ENCODE data around the gene SEMA4F. TPM values are rescaled to one million over a fixed set of nuclear protein-coding genes. Genes with fewer than 3 reads are reported as not detected.
A peak's percentile ranks its signal among the peaks of the same experiment; 100 is the strongest.

SEMA4F gene
- polyA plus RNA-seq, 1 donor (not counting 4 experiments of a cell fraction or from before 2014, with no cell fraction given) = 8.0 TPM

DNA sequence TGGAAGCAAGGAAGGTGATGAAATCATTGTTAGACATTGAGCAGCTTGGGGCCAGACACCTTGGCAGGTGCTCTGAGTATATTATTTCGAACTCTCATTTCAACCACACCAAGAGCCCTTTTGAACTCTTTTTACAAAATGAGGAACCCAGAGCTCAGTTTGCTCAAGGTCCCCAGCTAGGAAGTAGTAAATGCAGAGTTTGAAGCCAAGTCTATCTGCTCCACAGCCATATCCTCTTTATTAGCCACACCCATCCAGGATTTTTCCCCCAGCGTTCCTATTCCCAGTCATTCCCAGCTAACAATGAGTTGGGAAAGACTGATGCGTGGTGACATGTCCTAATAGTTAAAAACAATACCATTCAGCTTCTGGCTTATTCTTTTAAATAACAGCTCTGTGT lies 40.2 kb downstream of the SEMA4F start:
- Histone ChIP-seq H3K9ac (ENCODE audit: control insufficient read depth, extremely low read depth, insufficient read depth, low read length) (no peak overlapping the region), H3K79me2 (ENCODE audit: control insufficient read depth, insufficient read depth, low read length) (no peaks in the 10 kb centered on the region), H3K4me2 (ENCODE audit: control insufficient read depth, extremely low read depth, insufficient read depth, low read depth, low read length) (peak overlapping the region; percentile 29), H3K36me3 (ENCODE audit: control insufficient read depth in 2 of 2, extremely low read depth in 1 of 2, insufficient read depth in 2 of 2, low read length in 2 of 2) (no peaks in the 10 kb centered on the region), H3K27ac (ENCODE audit: control insufficient read depth, insufficient read depth, low read length) (no peak overlapping the region), H3K9me1 (ENCODE audit: control insufficient read depth, extremely low read depth, insufficient read depth, low read length) (no peaks in the 10 kb centered on the region), H2AFZ (ENCODE audit: control insufficient read depth, low read length) (no peak overlapping the region), H3K4me1 (ENCODE audit: control insufficient read depth, extremely low read depth, insufficient read depth, low read length) (peaks cover 14% of the 10 kb centered on the region), H3K27me3 (ENCODE audit: control insufficient read depth, extremely low read depth, insufficient read depth, low read length) (no peaks in the 10 kb centered on the region), H3K9me3 (ENCODE audit: control insufficient read depth, low read depth, low read length) (no peaks in the 10 kb centered on the region), H4K20me1 (ENCODE audit: control insufficient read depth, extremely low read depth, insufficient read depth, low read length) (no peaks in the 10 kb centered on the region), H3K4me3 (ENCODE audit: control insufficient read depth in 2 of 3, extremely low read depth in 1 of 3, insufficient read depth in 2 of 3, low read depth in 1 of 3, low read length in 3 of 3) (no peak overlapping the region)
- DNase-seq (ENCODE audit: low read depth, low spot score) (no peak), FAIRE-seq (no peak)
- TF ChIP-seq CTCF (optimal IDR thresholded peaks at IDR 0.05 in 1 of 3, IDR thresholded peaks at IDR 0.05 in 1 of 3, conservative IDR thresholded peaks at IDR 0.05 in 1 of 3; ENCODE audit: extremely low read depth in 1 of 3, insufficient read depth in 2 of 3, low read length in 3 of 3) (no peak), EZH2 (IDR thresholded peaks at IDR 0.05; ENCODE audit: low read length) (no peak)
- dilution Hi-C loops (cut with MboI; ENCODE audit: extremely low pct_ligation_motif_present, low sequenced_read_pairs) = no loop called here

DNA sequence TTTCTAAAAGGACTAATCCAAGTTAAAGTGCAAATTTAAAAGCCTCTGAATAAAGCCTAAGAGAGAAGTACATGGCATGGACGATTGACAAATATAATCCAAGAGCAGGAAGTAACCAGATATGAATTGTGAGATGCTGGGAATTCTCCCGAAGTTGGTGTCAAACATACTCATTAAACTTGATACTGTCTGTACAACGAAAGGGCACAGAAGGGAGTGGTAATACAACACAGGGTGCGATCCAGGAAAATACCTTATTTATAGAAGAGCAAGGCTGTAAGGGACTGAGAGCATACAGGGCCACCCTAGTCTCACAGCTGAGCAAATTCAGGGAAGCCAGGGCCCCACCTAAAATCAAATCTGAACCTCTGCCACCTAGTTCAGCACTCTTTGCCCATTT lies 41.6 kb downstream of the SEMA4F start:
- no peak for FAIRE-seq
- dilution Hi-C loops (cut with MboI; ENCODE audit: extremely low pct_ligation_motif_present, low sequenced_read_pairs) = no loop called here
- no peak overlapping the region for H3K4me3 ChIP-seq (ENCODE audit: control insufficient read depth in 2 of 3, extremely low read depth in 1 of 3, insufficient read depth in 2 of 3, low read depth in 1 of 3, low read length in 3 of 3)

More for the DNA sequence above, 41.6 kb downstream of the SEMA4F start:
- Histone ChIP-seq H3K27ac (ENCODE audit: control insufficient read depth, insufficient read depth, low read length) (no peak overlapping the region), H4K20me1 (ENCODE audit: control insufficient read depth, extremely low read depth, insufficient read depth, low read length) (no peaks in the 10 kb centered on the region), H2AFZ (ENCODE audit: control insufficient read depth, low read length) (no peak overlapping the region), H3K9me3 (ENCODE audit: control insufficient read depth, low read depth, low read length) (no peaks in the 10 kb centered on the region), H3K9me1 (ENCODE audit: control insufficient read depth, extremely low read depth, insufficient read depth, low read length) (no peaks in the 10 kb centered on the region), H3K27me3 (ENCODE audit: control insufficient read depth, extremely low read depth, insufficient read depth, low read length) (no peaks in the 10 kb centered on the region), H3K4me1 (ENCODE audit: control insufficient read depth, extremely low read depth, insufficient read depth, low read length) (peaks cover 14% of the 10 kb centered on the region), H3K9ac (ENCODE audit: control insufficient read depth, extremely low read depth, insufficient read depth, low read length) (no peak overlapping the region), H3K79me2 (ENCODE audit: control insufficient read depth, insufficient read depth, low read length) (no peaks in the 10 kb centered on the region), H3K36me3 (ENCODE audit: control insufficient read depth in 2 of 2, extremely low read depth in 1 of 2, insufficient read depth in 2 of 2, low read length in 2 of 2) (no peaks in the 10 kb centered on the region), H3K4me2 (ENCODE audit: control insufficient read depth, extremely low read depth, insufficient read depth, low read depth, low read length) (no peak overlapping the region)
- no peak for DNase-seq (ENCODE audit: low read depth, low spot score)
- TF ChIP-seq EZH2 (IDR thresholded peaks at IDR 0.05; ENCODE audit: low read length) (no peak), CTCF (optimal IDR thresholded peaks at IDR 0.05 in 1 of 3, IDR thresholded peaks at IDR 0.05 in 1 of 3, conservative IDR thresholded peaks at IDR 0.05 in 1 of 3; ENCODE audit: extremely low read depth in 1 of 3, insufficient read depth in 2 of 3, low read length in 3 of 3) (no peak)

All from keratinocyte (primary cell).